Osteoblast (primary cell): Measurements from ENCODE around the gene SSTR1. TPM values are rescaled to one million over a fixed set of nuclear protein-coding genes. Genes with fewer than 3 reads are reported as not detected.

ENCODE experiments used
- DNase-seq: peaks from one replicate; pipeline ENCODE4 v3.0.0; 2011; ENCODE audit warnings: low spot score, mixed read lengths; ENCODE audit not compliant: insufficient read length; ENCODE audit errors: missing footprints
- H2AFZ ChIP-seq: 2 replicates; pipeline ENCODE4 v1.6.0; 2011; ENCODE audit warnings: mild to moderate bottlenecking, low read length
- H3K27ac ChIP-seq: 2 replicates; pipeline ENCODE4 v1.5.1; 2011; ENCODE audit warnings: mild to moderate bottlenecking, low read depth, low read length, moderate library complexity
- H3K27me3 ChIP-seq: 2 replicates; pipeline ENCODE4 v1.6.0; 2012; ENCODE audit warnings: mild to moderate bottlenecking, control low read depth, inconsistent platforms, low read length, moderate library complexity; ENCODE audit not compliant: insufficient read depth
- H3K36me3 ChIP-seq: 2 replicates; pipeline ENCODE4 v1.5.1; 2011; ENCODE audit warnings: mild to moderate bottlenecking, low read length, control low read depth, moderate library complexity; ENCODE audit not compliant: insufficient read depth
- H3K4me1 ChIP-seq: 2 replicates; pipeline ENCODE4 v1.5.1; 2011; ENCODE audit warnings: mild to moderate bottlenecking, low read length, control low read depth, moderate library complexity; ENCODE audit not compliant: insufficient read depth
- H3K4me2 ChIP-seq: 2 replicates; pipeline ENCODE4 v1.6.0; 2011; ENCODE audit warnings: mild to moderate bottlenecking, low read length; ENCODE audit not compliant: insufficient read depth
- H3K4me3 ChIP-seq: fragments of 200-600 bp; sonication (generic); 3 replicates; pipeline ENCODE4 v1.5.1; 2012; ENCODE audit warnings: mild to moderate bottlenecking, low read length, inconsistent platforms; ENCODE audit not compliant: insufficient read depth
- H3K79me2 ChIP-seq: 2 replicates; pipeline ENCODE4 v1.6.0; 2012; ENCODE audit warnings: mild to moderate bottlenecking, low read length, control low read depth, inconsistent platforms; ENCODE audit not compliant: insufficient read depth
- H3K9me3 ChIP-seq: 2 replicates; pipeline ENCODE4 v1.5.1; 2011; ENCODE audit warnings: low read depth, low read length, control low read depth
- H4K20me1 ChIP-seq: 2 replicates; pipeline ENCODE4 v1.6.0; 2012; ENCODE audit warnings: mild to moderate bottlenecking, low read length, control low read depth; ENCODE audit not compliant: insufficient read depth
- total RNA-seq: library from RNA; depleted of rRNA; stranded (reverse); fragments of >200 nt; gene quantifications from 2 replicates; pipeline ENCODE4 v1.2.3, GENCODE V29; 2012
- TF ChIP-seq, protein P1 (sequence below): IDR thresholded peaks from 2 replicates; pipeline ENCODE4 v1.5.1; 2011; ENCODE audit warnings: mild to moderate bottlenecking, low read depth, low read length, moderate library complexity; ENCODE audit errors: extremely low read depth

SSTR1 gene
- total RNA-seq, 1 donor: under 0.01 TPM

GRCh38 chr14:38238878-38239277 is 31.2 kb downstream of the SSTR1 start:
- H3K4me3 ChIP-seq: no peak overlapping the region
- TF ChIP-seq, protein P1, sequence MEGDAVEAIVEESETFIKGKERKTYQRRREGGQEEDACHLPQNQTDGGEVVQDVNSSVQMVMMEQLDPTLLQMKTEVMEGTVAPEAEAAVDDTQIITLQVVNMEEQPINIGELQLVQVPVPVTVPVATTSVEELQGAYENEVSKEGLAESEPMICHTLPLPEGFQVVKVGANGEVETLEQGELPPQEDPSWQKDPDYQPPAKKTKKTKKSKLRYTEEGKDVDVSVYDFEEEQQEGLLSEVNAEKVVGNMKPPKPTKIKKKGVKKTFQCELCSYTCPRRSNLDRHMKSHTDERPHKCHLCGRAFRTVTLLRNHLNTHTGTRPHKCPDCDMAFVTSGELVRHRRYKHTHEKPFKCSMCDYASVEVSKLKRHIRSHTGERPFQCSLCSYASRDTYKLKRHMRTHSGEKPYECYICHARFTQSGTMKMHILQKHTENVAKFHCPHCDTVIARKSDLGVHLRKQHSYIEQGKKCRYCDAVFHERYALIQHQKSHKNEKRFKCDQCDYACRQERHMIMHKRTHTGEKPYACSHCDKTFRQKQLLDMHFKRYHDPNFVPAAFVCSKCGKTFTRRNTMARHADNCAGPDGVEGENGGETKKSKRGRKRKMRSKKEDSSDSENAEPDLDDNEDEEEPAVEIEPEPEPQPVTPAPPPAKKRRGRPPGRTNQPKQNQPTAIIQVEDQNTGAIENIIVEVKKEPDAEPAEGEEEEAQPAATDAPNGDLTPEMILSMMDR: no peak
- no peak overlapping the region for H2AFZ ChIP-seq
- no peaks in the 10 kb centered on the region for H3K9me3 ChIP-seq
- H3K79me2 ChIP-seq: no peaks in the 10 kb centered on the region
- H4K20me1 ChIP-seq: no peaks in the 10 kb centered on the region
- no peaks in the 10 kb centered on the region for H3K36me3 ChIP-seq
- no peak for DNase-seq
- H3K4me2 ChIP-seq: no peak overlapping the region
- no peak overlapping the region for H3K27ac ChIP-seq
- H3K27me3 ChIP-seq: no peaks in the 10 kb centered on the region
- no peaks in the 10 kb centered on the region for H3K4me1 ChIP-seq

- Histone ChIP-seq H3K79me2 (no peaks in the 10 kb centered on the region), H3K27me3 (no peaks in the 10 kb centered on the region), H4K20me1 (no peaks in the 10 kb centered on the region), H3K4me1 (no peaks in the 10 kb centered on the region), H3K4me2 (no peak overlapping the region), H3K36me3 (no peaks in the 10 kb centered on the region), H3K4me3 (no peak overlapping the region), H3K9me3 (no peaks in the 10 kb centered on the region), H3K27ac (no peak overlapping the region), H2AFZ (no peak overlapping the region)
- no peak for DNase-seq
- TF ChIP-seq, protein P1: no peak
Observed at GRCh38 chr14:38243696-38244240, 36.1 kb downstream of the SSTR1 start.

DNA sequence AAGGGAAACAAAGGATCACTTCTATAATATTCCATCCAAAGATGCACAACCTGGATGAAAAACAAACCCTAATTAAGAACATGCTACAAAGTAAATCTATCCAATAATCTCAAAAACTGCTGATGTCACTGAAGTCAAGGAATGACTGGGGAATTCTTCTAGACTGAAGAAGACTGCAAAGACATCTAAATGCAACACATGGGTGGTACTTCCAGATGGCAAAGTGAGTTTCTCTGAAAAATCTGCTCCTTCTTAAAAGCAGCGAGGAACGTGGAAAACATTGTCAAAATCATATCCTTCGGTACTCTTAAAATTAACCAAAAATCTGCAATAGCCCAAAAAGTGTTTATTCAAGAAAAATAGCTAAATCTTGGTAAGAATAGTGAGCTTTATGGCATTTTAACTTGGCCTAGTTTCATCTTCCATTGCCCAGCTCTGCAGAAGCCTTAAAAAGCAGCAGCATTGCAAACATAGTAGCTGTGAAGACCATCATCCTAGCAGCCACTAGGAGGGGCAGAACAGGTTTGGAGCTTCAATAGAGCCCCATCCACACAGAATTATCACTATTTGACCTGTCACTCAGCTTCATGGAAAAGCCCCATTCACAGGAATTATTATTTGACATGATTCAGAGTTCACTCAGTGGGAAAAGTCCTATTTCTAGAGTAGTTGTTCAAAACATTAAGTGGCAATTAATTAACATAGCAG is 40.8 kb downstream of the SSTR1 start:
- Histone ChIP-seq H3K79me2 (no peaks in the 10 kb centered on the region), H3K36me3 (no peaks in the 10 kb centered on the region), H3K4me1 (no peaks in the 10 kb centered on the region), H3K4me2 (no peak overlapping the region), H4K20me1 (no peaks in the 10 kb centered on the region), H2AFZ (no peak overlapping the region), H3K27ac (no peak overlapping the region), H3K4me3 (no peak overlapping the region), H3K9me3 (no peaks in the 10 kb centered on the region), H3K27me3 (no peaks in the 10 kb centered on the region)
- no peak for DNase-seq
- TF ChIP-seq, protein P1: no peak

DNA sequence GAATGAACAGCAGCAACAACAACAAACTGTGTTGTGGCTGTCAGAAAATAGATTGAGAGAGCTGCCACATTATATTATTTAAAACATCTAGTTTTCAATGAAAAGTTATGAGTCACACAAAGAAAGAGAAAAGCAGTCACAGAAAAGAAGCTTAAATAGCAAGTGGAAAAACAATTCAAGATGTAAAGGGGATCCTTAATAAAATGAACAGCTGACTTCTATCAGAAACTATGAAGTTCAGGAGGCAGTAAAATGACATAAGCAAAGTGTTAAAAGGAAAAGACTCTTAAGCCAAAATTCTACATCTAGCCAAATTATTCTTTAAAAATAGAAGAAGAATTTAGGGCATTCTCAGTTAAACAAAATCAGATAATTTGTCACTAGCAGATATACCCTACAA is 42.6 kb downstream of the SSTR1 start:
- H3K79me2 ChIP-seq: no peaks in the 10 kb centered on the region
- H3K9me3 ChIP-seq: no peaks in the 10 kb centered on the region
- no peak overlapping the region for H3K4me2 ChIP-seq
- DNase-seq: no peak
- no peak overlapping the region for H3K27ac ChIP-seq
- H3K4me1 ChIP-seq: no peaks in the 10 kb centered on the region
- H3K27me3 ChIP-seq: no peaks in the 10 kb centered on the region
- H2AFZ ChIP-seq: no peak overlapping the region
- H4K20me1 ChIP-seq: no peaks in the 10 kb centered on the region
- no peak overlapping the region for H3K4me3 ChIP-seq
- TF ChIP-seq, protein P1: no peak
- no peaks in the 10 kb centered on the region for H3K36me3 ChIP-seq
